Subcutaneous abdominal adipose tissue (tissue), 5 donors: ENCODE measurements around the gene DUSP28.
"Not testable (repeated sequence)": the region's sequence is repeated elsewhere in the genome, so short reads cannot be mapped to it uniquely, and the experiment has no call there.

Experiments
- H3K27ac ChIP-seq: one replicate; pipeline ENCODE4 v1.7.0; 2013; ENCODE audit warnings: low read depth, mild to moderate bottlenecking, inconsistent platforms, low read length, moderate library complexity
- H3K27me3 ChIP-seq, 5 donors: one replicate each; pipeline ENCODE4 v1.7.0; 2013; ENCODE audit warnings: low read length in 5 of 5, inconsistent platforms in 1 of 5; ENCODE audit not compliant: control insufficient read depth in 5 of 5, insufficient read depth in 4 of 5
- H3K36me3 ChIP-seq, 5 donors: one replicate each; pipeline ENCODE4 v1.7.0; 2013; ENCODE audit warnings: low read length in 5 of 5; ENCODE audit not compliant: control insufficient read depth in 5 of 5, insufficient read depth in 5 of 5
- H3K4me1 ChIP-seq, 5 donors: one replicate each; pipeline ENCODE4 v1.7.0; 2013; ENCODE audit warnings: low read length in 5 of 5, mild to moderate bottlenecking in 3 of 5, moderate library complexity in 1 of 5; ENCODE audit not compliant: control insufficient read depth in 5 of 5, insufficient read depth in 5 of 5
- H3K4me3 ChIP-seq, 5 donors: one replicate each; pipeline ENCODE4 v1.7.0; 2013; ENCODE audit warnings: low read length in 5 of 5, low read depth in 1 of 5
- H3K9ac ChIP-seq, 5 donors: one replicate each; pipeline ENCODE4 v1.7.0; 2013; ENCODE audit warnings: low read length in 5 of 5, mild to moderate bottlenecking in 4 of 5, moderate library complexity in 3 of 5
- H3K9me3 ChIP-seq, 5 donors: one replicate each; pipeline ENCODE4 v1.7.0; 2013; ENCODE audit warnings: low read length in 5 of 5; ENCODE audit not compliant: control insufficient read depth in 5 of 5
- donor health status: healthy.
- donor health status: healthy.
- donor health status: healthy.
- donor health status: healthy.
- donor health status: healthy.

DUSP28 gene

GRCh38 chr2:240527153-240527750, 32.9 kb upstream of the DUSP28 start:
- Histone ChIP-seq H3K4me1 (no peaks in the 10 kb centered on the region), H3K4me3 (no peak overlapping the region), H3K27ac (no peak overlapping the region), H3K9me3 (peaks cover 11 to 20% (median 12%) of the 10 kb centered on the region in 5 donors), H3K9ac (no peak overlapping the region), H3K27me3 (no peaks in the 10 kb centered on the region), H3K36me3 (peaks cover 0 to 53% (median 41%) of the 10 kb centered on the region in 5 donors)

- H3K36me3 ChIP-seq, result peaks cover 0 to 40% (median 33%) of the 10 kb centered on the region in 5 donors
- peaks cover 11 to 23% (median 16%) of the 10 kb centered on the region in 5 donors for H3K9me3 ChIP-seq
- no peaks in the 10 kb centered on the region for H3K27me3 ChIP-seq
- H3K9ac ChIP-seq, result no peak overlapping the region
- H3K27ac ChIP-seq, result no peak overlapping the region
- no peak overlapping the region for H3K4me3 ChIP-seq
- H3K4me1 ChIP-seq, result no peaks in the 10 kb centered on the region
Observed at GRCh38 chr2:240528406-240529040, 31.6 kb upstream of the DUSP28 start.

GRCh38 chr2:240529344-240529999, 30.7 kb upstream of the DUSP28 start:
- Histone ChIP-seq H3K27me3 (no peaks in the 10 kb centered on the region), H3K36me3 (peaks cover 0 to 38% (median 27%) of the 10 kb centered on the region in 5 donors), H3K4me1 (no peaks in the 10 kb centered on the region), H3K9me3 (peaks cover 11 to 23% (median 16%) of the 10 kb centered on the region in 5 donors), H3K27ac (no peak overlapping the region), H3K4me3 (no peak overlapping the region), H3K9ac (no peak overlapping the region)

GRCh38 chr2:240530181-240530580, 30.0 kb upstream of the DUSP28 start:
- H3K27ac ChIP-seq, result no peak overlapping the region
- H3K27me3 ChIP-seq, result no peaks in the 10 kb centered on the region
- H3K4me1 ChIP-seq, result no peaks in the 10 kb centered on the region
- no peak overlapping the region for H3K9ac ChIP-seq
- H3K9me3 ChIP-seq, result peaks cover 11 to 19% (median 16%) of the 10 kb centered on the region in 5 donors
- peaks cover under 1 to 39% (median 23%) of the 10 kb centered on the region in 5 donors for H3K36me3 ChIP-seq
- H3K4me3 ChIP-seq, result no peak overlapping the region

- Histone ChIP-seq H3K27ac (no peak overlapping the region), H3K36me3 (peaks cover 3 to 31% (median 15%) of the 10 kb centered on the region in 5 donors), H3K9ac (no peak overlapping the region), H3K27me3 (no peaks in the 10 kb centered on the region), H3K9me3 (peaks cover 10 to 18% (median 16%) of the 10 kb centered on the region in 5 donors), H3K4me1 (no peaks in the 10 kb centered on the region), H3K4me3 (no peak overlapping the region)
Observed at GRCh38 chr2:240531038-240531437, 29.1 kb upstream of the DUSP28 start.

GRCh38 chr2:240532031-240532775, 28.0 kb upstream of the DUSP28 start:
- no peak overlapping the region for H3K4me3 ChIP-seq
- no peak overlapping the region for H3K27ac ChIP-seq
- no peaks in the 10 kb centered on the region for H3K4me1 ChIP-seq
- H3K9ac ChIP-seq, result no peak overlapping the region
- peaks cover 3 to 28% (median 11%) of the 10 kb centered on the region in 5 donors for H3K36me3 ChIP-seq
- H3K9me3 ChIP-seq, result peaks cover 10 to 18% (median 16%) of the 10 kb centered on the region in 5 donors
- no peaks in the 10 kb centered on the region for H3K27me3 ChIP-seq

- no peaks in the 10 kb centered on the region for H3K27me3 ChIP-seq
- H3K9ac ChIP-seq, result no peak overlapping the region
- peaks cover 0 to 3% (median 0%) of the 10 kb centered on the region in 5 donors for H3K9me3 ChIP-seq
- H3K36me3 ChIP-seq, result peaks cover 3 to 34% (median 16%) of the 10 kb centered on the region in 5 donors
- no peak overlapping the region for H3K4me3 ChIP-seq
- no peak overlapping the region for H3K27ac ChIP-seq
- H3K4me1 ChIP-seq, result no peaks in the 10 kb centered on the region
Observed at GRCh38 chr2:240538031-240538780, 22.0 kb upstream of the DUSP28 start.

- H3K4me3 ChIP-seq, H3K4me1 ChIP-seq, H3K27ac ChIP-seq, H3K27me3 ChIP-seq, H3K9ac ChIP-seq, H3K9me3 ChIP-seq: not testable (repeated sequence)
- H3K36me3 ChIP-seq, result peaks cover 3 to 33% (median 16%) of the 10 kb centered on the region in 5 donors
Observed at GRCh38 chr2:240539101-240539500, 21.1 kb upstream of the DUSP28 start.

GRCh38 chr2:240539906-240540305, 20.3 kb upstream of the DUSP28 start:
- Histone ChIP-seq H3K9ac (no peak overlapping the region), H3K27ac (no peak overlapping the region), H3K4me3 (no peak overlapping the region), H3K36me3 (peaks cover 3 to 27% (median 16%) of the 10 kb centered on the region in 5 donors), H3K27me3 (no peaks in the 10 kb centered on the region), H3K9me3 (no peaks in the 10 kb centered on the region), H3K4me1 (no peaks in the 10 kb centered on the region)
